Choroid plexus epithelial cell (primary cell): ENCODE results near the gene GRHPR.

Source experiments
- DNase-seq: peaks from one replicate; pipeline ENCODE4 v3.0.0-alpha.2; 2010; ENCODE audit warnings: low read depth
- H3K4me3 ChIP-seq: 2 replicates; pipeline ENCODE4 v1.5.1; 2011; ENCODE audit warnings: low read depth, mild to moderate bottlenecking, control low read depth, low read length, moderate library complexity
- CTCF ChIP-seq: conservative IDR thresholded peaks from 2 replicates; pipeline ENCODE4 v1.5.1; 2011; ENCODE audit warnings: low read depth, mild to moderate bottlenecking, control low read depth, inconsistent platforms, low read length, moderate library complexity

Gene GRHPR

DNA sequence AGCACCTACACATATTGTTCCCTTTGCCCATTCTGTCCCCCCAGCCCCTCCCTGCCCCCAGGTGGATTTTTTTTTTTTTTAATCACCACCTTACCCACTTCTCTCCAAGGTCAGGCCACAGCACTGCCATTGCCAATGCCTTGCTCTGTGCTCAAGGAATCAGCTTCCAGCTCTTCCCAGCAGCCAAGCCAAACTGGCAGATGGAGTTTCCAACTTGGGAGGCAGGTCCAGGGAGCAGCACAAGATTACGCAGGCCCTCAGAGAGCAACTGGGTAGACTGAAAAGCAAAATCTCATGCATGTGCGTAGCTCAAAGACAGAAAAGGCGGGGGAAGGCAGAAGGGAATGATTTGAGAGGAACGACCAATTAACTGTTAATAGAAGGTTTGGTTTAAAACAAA lies 15.1 kb downstream of the GRHPR start:
- no peak overlapping the region for H3K4me3 ChIP-seq
- DNase-seq, result no peak
- no peak for TF ChIP-seq CTCF

DNA sequence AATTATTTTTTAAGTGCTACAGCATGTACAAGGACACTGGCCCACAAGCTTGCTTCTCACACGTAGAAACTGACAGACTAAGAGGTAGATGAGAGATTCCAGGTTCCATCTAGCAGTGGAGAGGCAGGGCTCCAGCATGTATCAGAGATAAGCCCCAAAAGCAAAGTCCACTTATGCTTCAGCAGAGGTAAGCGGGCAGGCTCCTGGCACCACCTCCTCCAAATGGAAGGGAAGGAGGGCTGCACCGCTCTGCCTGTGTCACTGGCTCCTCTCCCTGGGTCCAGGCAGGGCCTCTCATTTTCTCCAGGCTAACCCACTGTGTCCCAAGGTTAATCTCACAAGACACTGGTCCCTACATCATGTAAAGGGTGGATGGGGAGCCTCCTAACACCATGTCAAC lies 15.9 kb downstream of the GRHPR start:
- no peak for DNase-seq
- TF ChIP-seq CTCF, result no peak
- no peak overlapping the region for H3K4me3 ChIP-seq

GRCh38 chr9:37441776-37442370 lies 19.4 kb downstream of the GRHPR start:
- no peak for TF ChIP-seq CTCF
- DNase-seq, result no peak
- H3K4me3 ChIP-seq, result no peak overlapping the region

DNA sequence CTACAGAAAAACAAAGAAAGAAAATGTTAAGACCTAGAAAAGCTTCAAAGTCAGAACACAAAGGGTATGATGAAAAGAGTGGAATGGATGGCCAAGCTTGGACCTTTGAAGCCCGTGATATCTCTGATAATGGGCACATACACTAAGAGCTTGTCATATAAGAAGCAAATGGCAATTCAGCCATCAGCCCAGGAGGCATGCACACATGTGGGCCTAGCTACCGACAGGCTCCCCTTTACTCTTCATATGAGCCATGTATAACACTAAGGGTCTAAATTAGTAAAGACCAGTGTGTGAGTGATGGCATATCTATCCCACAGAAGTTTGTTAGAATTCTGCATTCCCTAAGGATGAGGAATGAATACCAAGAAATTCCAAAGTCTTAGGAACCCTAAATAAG lies 20.1 kb downstream of the GRHPR start:
- H3K4me3 ChIP-seq, result no peak overlapping the region
- TF ChIP-seq CTCF, result no peak
- no peak for DNase-seq

GRCh38 chr9:37443566-37443965 lies 21.1 kb downstream of the GRHPR start:
- H3K4me3 ChIP-seq, result no peak overlapping the region
- no peak for TF ChIP-seq CTCF
- DNase-seq, result no peak

DNA sequence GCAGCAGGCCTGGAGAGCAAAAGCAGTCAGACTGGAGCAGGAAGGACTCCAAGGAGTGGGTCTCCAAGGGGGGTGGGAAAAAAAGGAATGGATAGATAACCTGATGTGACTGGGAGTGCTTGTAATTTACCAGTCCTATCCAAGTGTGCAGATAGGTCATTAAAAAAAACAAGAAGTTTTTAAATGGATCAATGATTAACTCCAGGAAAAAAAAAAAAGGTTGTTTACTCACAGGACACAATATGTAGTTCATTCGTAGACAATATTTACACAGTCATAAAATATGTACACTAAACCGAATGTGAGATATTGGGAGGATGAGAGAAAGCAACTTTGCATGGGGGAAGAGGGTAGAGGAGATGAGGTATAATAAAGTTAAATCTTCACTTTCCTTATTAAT lies 22.4 kb downstream of the GRHPR start:
- no peak for DNase-seq
- no peak for TF ChIP-seq CTCF
- H3K4me3 ChIP-seq, result no peak overlapping the region

GRCh38 chr9:37445832-37446231 lies 23.3 kb downstream of the GRHPR start:
- DNase-seq, result no peak
- no peak overlapping the region for H3K4me3 ChIP-seq
- no peak for TF ChIP-seq CTCF
